Midbrain (tissue), 1 donor: Measurements from ENCODE around the gene COX7B2.
A peak's percentile ranks its signal among the peaks of the same experiment; 100 is the strongest.

Experiments used
- DNase-seq: peaks from one replicate; lab custom pipeline; 2025; lab: John Stamatoyannopoulos, UW

The COX7B2 gene

DNA sequence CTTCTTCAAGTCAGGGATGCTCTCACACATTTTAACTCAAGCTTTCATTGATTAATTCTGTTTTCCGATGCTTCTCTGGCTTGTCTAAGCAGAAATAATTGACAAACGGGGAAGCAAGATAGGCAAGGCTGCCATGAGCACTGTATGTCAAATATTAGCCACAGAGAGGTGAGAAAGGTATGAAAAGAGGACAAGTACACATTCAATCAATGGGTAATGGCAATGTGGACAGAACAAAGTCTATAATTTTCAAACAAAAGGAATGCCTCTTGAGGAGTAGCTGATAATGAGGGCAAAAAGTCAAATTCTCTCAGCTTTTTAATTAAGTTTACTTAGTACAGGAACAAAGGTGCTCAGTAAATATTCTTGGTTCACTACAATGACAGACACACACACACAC is 19.6 kb downstream of the COX7B2 start:
- no peak for DNase-seq

DNA sequence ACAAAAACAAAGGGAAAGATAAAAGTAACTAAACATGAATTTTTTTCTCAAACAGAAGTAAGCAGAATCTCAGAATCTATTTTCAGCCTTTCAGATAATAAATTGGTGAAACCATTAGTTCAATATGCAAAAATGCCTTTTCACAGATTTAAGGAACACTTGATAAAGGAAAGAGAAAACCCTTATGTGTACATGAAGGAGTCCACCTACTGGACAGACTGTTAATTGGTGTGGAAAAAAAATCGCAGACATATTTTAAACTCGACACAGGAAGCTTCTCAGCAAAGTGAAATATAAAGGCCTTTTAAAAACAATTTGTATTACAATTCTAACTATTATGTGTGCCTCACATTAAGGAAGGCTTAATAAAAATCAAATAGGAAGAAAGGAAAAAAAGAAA is 22.3 kb downstream of the COX7B2 start:
- no peak for DNase-seq

- no peak for DNase-seq
These were observed 30.4 kb downstream of the COX7B2 start for GRCh38 chr4:46878641-46879040.

DNA sequence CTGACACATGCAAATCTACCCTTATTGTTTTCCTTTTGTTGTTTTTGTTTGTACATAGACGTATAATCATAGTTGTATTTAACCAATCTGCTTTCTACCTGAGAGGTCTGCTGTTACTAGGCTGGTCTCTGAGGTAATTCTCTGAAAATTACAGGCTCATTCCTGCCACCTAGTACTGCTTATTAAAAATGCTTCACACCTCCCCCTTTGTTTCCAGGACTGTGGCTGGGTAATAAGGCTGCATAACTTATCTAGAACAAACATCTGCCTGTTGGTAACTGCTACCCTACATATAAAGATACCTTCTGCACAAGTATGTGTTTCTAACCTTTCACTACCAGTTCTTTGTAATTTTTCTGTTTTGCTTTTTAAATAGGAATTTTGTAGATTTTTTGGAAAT is 34.2 kb downstream of the COX7B2 start:
- DNase-seq: no peak

DNA sequence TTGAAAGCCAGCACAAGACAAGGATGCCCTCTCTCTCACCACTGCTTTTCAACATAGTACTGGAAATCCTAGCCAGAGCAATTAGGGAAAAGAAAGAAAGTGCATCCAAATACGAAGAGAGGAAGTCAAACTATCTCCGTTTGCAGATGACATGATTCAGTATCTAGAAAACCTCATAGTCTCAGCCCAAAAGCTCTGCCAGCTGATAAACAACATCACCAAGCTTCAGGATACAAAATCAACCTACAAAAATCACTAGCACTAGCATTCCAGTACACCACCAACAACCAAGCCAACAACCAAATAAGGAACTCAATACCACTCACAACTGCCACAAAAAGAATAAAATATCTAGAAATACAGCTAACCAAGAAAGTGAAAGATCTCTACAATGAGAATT is 38.6 kb downstream of the COX7B2 start:
- DNase-seq: no peak

GRCh38 chr4:46856333-46856732 is 52.7 kb downstream of the COX7B2 start:
- DNase-seq: no peak

GRCh38 chr4:46852800-46853199 is 56.2 kb downstream of the COX7B2 start:
- no peak for DNase-seq

DNA sequence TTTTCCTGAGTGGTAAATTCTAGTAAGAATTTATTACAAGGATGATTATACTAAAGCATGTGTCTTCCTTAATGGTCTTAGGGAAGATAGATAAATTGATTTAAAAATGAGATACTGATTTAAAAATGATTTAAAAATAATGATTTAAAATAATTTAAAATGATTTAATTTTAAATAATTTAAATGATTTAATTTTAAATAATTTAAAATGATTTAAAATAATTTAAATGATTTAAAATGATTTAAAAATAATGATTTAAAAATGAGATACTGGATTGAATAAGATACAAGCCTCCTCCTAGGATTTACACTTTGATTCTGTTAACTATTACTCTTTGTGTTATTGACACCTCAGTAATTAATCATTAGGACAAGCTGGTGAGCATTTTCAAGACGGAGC is 59.0 kb downstream of the COX7B2 start:
- DNase-seq: no peak

- peak; percentile 76 for DNase-seq
These were observed 64.6 kb downstream of the COX7B2 start for GRCh38 chr4:46844325-46844917.

DNA sequence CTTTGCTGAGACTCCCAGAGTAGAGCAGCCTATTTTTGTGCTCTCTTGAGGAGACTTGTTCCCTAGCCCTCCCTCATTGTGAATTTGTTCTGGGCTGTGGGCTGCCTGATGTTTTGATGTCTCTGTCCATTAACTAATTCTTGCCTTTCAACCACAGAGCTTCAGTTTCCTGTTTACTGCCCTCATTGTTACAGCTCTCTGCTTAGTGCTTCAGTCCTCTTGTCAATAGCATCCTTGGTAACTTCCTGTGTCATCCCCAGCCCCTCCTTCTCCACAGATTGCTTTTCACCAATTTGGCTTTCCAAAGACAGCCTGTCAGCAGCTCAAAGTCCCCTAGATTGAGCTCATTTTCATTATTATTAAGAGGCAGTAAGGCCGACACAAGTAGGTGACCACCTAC is 69.9 kb downstream of the COX7B2 start:
- DNase-seq: peak; percentile 26

DNA sequence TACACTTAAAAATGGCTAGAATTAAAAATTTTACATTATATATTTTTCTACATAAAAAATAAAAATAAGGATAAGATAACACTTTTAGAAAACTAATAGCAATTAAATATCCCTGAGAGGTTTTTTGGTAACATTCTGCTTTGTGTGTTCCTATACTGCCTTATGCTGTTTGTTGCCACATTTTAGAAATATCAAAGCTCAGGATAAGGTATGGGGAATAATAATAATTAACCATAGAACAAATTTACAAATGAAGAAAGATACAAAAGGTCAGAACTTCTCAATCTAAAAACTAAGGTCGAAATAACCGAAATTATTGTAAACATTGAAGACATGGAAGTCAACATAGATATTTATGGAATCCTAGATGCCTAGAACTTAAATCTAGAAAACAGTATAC is 71.4 kb downstream of the COX7B2 start:
- no peak for DNase-seq

DNA sequence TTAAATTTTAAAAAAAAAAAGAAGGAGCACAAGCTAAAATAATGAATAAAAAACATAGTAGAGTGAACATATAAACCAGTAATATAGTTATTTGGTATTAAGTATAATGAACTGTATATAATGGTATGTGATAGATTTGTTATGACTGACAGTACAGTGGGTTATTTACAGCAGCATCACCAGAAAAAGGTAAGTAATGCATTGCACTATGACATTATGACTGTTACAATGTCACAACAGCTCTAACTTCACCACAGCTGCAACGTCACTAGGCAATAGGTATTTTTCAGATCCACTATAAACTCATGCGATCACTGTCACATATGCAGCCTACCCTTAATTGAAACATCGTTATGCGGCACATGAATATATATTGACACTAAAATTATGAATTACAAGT is 72.5 kb downstream of the COX7B2 start:
- no peak for DNase-seq

- DNase-seq: no peak
These were observed 78.0 kb downstream of the COX7B2 start for GRCh38 chr4:46830971-46831454.

- DNase-seq: no peak
These were observed 88.9 kb downstream of the COX7B2 start for GRCh38 chr4:46820154-46820553.

DNA sequence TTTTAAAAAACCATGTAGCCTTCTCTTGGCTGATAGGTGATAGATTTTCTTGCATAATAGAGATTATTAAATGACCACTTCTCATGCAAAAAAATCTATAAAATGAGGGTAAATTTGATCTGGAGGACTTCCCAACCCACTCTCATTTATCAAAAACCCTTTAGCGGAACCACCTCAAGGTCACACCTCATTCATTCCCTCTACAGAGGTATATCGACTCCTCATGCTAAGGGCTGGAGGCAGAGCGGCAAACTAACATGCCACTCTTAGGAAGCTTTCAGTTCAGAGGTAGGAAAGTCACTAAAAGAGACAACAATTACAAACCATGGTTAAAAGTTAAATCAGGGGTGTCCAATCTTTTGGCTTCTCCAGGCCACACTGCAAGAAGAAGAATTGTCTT is 90.0 kb downstream of the COX7B2 start:
- DNase-seq: no peak

GRCh38 chr4:46818604-46819003 is 90.4 kb downstream of the COX7B2 start:
- no peak for DNase-seq

DNA sequence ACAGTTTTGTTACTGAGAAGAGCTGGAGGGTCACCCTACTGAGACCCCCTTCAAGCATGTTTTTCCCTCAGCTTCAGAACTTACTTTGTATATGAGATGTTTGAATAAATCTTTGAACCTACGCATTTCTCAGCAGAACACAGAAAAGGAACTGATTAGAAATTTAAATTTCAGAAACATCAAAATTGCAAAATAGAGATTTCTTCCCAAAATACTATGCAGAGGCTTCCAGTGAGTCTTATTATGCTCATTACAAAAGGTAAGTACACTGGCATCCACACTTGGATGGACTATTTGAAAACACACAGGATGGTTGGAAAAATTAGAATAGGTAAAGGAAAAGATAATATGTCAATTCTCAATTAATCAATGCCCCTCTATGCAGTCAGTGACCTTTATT is 91.2 kb downstream of the COX7B2 start:
- no peak for DNase-seq

DNA sequence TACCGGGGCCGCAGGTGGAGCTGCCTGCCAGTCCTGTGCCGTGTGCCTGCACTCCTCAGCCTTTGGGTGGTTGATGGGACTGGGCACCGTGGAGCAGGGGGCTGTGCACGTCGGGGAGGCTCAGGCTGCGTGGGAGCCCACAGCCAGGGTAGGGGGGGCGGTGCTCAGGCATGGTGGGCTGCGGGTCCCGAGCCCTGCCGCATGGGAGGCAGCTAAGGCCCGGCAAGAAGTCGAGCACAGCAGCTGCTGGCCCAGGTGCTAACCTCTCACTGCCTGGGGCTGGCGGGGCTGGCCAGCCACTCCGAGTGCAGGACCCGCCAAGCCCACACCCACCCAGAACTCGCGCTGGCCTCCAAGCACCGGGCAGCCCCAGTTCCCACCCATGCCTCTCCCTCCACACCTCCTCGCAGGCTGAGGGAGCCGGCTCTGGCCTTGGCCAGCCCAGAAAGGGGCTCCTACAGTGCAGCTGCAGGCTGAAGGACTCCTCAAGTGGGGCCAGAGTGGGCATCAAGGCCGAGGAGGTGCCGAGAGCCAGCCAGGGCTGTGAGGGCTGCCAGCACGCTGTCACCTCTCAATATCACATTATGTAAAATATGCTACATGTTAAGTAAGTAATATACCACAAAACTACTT is 104.1 kb downstream of the COX7B2 start:
- no peak for DNase-seq

DNA sequence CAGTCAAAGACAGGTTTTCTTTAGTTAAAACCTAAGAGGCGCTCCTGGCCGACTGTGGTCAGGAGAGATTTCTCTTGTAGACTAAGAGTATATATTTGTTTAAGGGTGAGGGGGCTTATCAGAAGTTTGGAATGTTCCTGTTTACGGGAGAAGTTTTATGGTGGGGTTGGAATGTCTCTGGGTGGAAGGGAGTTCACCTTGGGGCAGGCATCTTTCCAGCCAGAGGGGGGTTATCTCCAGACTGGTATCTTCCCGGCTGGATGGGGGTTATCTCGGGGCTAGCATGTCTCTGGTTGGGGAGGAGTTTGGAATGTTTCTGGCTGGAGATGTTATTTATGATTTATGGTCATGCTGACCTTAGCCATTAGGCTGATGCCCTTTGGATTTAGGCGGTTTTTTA is 116.0 kb downstream of the COX7B2 start:
- DNase-seq: no peak

DNA sequence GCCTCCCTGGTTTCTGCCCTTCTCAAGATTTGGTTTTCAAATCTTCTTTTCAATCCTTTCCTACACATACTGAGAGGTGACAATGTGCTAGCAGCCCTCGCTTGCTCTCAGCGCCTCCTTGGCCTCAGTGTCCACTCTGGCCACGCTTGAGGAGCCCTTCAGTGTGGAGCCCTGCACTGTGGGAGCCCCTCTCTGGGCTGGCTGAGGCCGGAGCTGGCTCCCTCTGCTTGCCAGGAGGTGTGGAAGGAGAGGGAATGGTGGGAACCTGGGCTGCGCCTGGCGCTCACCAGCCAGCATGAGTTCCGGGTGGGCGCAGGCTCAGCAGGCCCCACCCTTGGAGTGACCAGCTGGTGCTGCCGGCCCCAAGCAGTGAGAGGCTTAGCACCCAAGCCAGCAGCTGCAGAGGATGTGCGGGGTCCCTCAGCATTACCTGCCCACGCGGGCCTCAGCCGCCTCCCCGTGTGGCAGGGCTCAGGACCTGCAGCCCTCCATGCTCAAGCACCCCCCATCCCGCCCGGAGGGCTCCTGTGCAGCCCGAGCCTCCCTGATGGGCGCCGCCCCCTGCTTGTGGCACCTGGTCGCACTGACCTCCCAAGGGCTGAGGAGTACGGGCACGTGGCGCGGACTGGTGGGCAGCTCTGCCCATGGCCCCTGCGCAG is 127.5 kb downstream of the COX7B2 start:
- DNase-seq: no peak

DNA sequence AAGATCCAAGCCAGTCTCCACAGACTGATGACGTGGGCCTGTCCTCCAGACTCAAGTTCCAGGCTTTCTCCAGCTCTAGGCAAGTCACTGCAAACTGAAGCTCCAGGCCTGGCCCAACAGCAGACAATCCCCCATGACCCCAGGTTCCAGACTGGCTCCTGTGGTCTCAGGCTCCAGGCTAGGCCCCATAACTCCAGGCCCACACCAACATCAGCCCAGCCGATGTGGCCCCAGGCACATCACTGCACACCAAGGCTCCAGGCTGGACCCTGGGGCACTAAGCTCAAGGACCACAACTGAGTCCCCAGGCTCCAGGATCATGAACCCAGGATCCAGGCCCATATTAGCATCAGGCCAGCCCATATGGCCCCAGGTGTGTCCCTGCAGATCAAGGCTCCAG is 143.6 kb downstream of the COX7B2 start:
- no peak for DNase-seq

DNA sequence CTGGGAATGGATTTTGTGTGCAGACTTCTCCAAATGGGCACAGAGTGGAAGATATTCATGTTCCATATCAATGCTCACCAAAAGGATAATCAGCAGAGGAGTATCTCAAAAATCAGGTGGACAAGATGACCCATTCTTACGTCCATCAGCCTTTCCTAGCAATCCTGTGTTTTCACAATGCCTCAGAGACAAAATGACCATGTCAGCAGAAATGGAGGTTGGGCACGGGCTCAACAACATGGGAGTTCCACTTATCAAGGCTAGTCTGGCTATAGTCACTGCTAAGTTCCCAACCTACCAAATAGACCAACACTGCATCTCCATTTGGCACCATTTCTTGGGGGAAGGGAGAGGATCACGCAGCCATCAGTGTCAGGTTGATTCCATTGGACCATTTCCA is 179.0 kb downstream of the COX7B2 start:
- DNase-seq: no peak

DNA sequence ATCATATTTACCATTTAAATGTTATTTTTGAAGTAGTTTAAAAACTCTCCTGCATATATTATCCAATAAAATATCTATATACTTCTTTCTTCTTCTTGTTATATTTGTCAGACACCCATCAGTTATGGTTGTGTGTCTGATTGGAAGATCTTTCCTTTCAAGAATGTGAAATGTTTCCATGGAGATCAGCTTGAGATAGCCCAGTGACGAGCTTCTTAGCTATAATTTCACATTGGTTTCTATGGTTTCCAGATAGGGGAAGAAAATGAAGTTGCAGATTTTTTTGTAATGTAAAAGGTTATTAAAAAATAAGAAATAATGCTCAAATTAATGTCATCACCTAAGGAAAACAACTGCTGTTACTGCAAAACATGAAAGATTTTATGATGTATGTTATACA is 189.0 kb downstream of the COX7B2 start:
- no peak for DNase-seq

- DNase-seq: no peak
These were observed 191.1 kb downstream of the COX7B2 start for GRCh38 chr4:46717950-46718349.
